COLO668 (cell line): ENCODE results near the gene BRD3.
"Not testable (repeated sequence)": the region's sequence is repeated elsewhere in the genome, so short reads cannot be mapped to it uniquely, and the experiment has no call there.

Experiments
- DNase-seq: peaks from one replicate; lab custom pipeline; 2025; ENCODE audit not compliant: unreplicated experiment; lab: John Stamatoyannopoulos, UW

BRD3 gene

GRCh38 chr9:133993635-133994253 is 74.1 kb downstream of the BRD3 start:
- DNase-seq: no peak

GRCh38 chr9:133992780-133993634 is 74.8 kb downstream of the BRD3 start:
- DNase-seq: peak; percentile 73

DNA sequence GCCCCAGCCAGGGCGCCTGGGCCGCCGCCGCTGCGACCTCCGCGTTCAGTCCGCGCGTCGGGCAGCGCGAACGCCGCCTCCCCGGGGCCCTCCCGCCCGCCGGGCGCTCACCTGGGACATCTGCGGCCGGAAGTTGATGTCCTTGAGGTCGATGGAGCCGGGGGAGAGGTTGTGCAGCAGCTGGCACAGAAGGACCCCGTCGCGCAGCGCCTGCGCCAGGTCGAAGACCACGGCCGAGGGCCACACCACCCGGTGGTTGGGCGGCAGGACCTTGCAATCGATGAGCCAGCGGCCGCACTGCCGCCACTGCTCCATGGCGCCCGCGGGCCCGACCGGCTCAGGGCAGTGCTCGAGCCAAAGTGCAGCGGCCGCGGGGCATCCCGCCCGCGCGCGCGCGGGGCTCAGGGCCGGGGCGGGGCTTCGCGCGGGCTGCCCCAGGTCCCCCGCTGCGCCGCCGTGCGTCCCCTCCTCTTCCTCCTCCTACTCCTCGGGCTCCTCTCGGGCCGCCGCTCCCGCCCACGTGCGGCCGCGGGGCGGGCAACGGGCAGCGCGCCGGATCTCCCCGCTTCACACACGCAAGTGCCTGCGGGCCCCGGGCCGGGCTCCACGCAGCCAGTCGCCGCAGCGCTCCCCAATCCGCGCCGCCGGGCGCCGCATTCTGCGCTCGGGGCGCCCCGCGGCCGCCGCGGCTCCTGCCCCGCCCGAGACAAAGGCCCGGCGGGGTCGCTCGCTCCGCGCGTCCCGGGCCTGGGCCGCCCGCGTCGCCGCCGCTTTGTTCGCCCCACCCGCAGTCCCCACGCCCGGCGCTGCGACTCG is 75.7 kb downstream of the BRD3 start, which contains the start of gene VAV2:
Gene VAV2, minus strand, starts transcription at position 361 of the 816 bp plus-strand sequence. Its CDS starts 46 bp downstream, at position 315.
- peak; percentile 83 for DNase-seq

DNA sequence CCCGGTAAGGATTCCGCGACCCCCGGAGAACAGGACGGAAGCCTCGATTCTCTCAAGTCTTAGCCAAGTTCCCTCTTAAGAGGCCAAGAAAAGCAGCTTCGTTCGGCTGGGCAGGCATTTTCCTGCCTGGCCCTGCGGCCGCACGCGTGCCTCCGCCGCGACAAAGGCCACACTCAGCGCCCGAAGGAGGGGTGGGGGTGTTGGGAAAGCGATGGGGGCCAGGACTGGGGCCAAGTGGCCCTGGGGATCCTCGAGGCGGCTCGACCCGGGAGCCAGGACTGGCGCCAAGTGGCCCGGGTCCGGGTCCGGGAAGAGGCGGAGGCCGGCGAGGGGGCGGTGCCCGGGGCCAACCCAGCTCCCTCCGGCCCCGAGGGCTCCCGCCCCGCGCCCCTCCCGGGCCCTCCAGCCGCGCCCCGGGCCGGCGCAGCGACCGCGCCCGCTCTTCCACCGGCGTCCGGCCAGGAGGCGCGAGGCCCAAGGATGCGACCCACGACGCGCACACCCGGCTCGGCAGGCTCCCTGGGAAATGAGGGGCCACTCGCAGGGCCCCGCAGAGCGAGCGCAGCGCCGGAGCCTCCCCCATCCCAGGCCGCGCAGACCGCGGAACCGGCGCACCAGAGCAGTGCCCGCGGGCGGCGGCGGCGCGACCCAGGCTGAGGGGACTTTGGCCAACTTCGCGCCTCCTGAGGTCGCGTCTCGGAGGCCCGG is 76.5 kb downstream of the BRD3 start:
- peak; percentile 67 for DNase-seq

GRCh38 chr9:133990366-133991213 is 77.2 kb downstream of the BRD3 start:
- DNase-seq: peak; percentile 78

DNA sequence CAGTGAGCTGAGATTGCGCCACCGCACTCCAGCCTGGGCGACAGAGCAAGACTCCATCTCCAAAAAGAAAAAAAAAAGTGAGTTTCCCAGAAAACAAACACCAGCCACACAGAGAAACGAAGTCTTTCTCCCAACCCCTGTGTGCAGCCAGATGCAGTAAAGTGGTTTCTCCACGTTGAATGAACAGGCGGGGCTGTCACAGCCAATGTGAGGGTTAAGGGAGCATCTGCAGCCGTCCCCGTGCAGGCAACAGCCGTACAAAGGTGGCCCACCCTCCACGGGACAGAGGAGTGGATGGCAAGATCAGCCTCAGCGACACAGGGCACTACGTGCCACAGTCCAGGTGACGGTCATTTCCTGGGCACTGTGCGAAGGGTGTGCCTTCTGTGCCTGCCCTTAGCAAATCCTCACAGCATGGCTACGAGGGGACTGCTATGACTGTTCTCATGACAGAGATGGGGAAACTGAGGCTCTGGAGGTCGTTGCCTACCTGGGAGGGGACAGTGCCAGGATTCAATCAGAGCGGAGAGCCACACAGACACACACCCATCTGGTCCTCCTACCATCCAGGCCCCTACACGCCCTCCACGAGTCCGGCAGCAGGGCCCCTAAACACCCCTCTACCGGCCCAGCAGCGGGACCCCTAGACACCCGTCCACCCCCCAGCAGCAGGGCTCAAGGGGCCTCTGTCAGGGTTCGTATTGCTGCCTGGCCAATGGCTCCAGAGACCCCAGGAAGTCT is 78.0 kb downstream of the BRD3 start:
- DNase-seq: no peak

GRCh38 chr9:133988771-133989170 is 79.1 kb downstream of the BRD3 start:
- DNase-seq: not testable (repeated sequence)

DNA sequence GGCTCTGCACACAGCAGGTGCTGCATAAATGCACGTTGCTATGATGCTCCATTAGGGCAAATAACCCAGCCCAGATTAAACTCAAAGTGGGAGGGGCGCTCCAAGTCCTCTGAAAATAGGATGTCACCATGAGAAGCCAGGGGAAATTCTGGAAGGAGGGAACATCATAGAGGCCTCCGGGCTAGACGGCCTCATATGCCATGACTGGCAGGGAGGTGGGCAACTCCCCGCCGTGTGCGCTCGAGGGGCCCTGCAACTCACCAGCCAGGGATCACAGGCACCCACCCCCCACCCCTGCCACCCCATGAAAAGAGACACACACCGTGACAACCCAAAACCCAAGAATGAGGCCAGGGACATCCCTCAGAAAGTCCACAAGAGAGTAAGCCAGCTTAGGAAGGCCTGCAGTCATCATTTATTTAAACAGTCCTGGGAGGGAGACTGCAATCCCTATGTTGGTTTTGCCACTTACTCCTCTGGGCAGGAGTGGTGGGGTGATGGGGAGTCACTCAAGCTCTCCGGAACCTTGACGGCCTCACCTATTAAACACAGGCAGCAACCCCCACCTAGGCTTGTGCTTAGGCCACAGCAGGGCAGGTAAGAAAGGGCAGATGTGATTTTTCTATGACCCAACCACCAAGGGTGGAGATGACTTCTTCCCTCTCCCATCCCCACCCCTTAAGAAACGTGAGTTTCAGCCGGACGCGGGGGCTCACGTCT is 79.7 kb downstream of the BRD3 start:
- DNase-seq: no peak

- DNase-seq: no peak
Measured at GRCh38 chr9:133987446-133987788, 80.4 kb downstream of the BRD3 start.

DNA sequence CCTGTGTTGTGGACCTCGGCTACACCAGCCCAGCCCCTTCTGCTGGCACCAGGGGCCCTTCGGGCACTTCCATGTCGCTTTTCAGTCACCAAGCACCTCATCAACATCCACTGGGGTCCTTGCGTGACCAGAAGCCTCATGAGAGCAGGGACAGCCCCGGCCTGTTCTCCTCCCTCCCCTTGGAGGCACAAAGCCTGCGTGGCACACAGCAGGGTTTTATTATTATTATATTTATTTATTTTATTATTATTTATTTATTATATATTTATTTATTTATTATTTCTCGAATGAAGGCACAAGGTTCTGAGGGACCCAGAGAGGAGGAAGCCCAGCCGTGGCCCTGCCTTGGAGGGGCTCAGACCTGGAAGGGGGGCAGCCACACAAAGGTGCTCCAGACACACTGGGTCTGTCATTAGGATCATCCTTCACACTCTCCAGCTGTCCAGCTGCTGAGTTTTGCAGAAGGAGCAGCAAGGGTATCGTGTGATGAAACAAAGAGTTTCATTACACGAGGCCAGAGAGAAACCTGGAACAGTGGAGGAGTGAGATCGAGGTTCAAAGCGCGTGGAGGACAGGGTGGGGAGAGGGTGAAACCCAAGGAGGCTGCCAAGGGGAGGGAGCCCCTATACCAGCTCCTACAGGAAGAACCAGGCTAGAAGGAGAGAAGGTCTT is 80.9 kb downstream of the BRD3 start:
- no peak for DNase-seq

DNA sequence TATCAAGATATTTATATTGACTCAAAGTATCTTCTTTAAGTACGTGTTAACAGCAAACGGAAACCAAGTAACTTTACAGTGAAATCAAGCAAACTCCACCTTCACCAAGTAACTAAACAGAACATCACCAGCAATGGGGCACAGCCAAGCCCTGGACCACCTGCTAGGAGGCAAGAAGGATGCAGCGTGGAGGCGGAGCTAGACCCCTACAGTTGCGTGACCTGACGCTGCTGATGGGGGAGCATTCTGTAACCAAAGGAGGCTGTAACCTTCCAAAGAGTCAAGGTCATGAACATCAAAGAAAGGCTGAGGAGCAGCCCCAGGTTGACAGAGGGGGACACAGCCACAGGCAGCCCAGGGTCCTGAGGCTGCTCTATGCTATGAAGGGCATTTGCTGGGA is 81.8 kb downstream of the BRD3 start:
- no peak for DNase-seq

DNA sequence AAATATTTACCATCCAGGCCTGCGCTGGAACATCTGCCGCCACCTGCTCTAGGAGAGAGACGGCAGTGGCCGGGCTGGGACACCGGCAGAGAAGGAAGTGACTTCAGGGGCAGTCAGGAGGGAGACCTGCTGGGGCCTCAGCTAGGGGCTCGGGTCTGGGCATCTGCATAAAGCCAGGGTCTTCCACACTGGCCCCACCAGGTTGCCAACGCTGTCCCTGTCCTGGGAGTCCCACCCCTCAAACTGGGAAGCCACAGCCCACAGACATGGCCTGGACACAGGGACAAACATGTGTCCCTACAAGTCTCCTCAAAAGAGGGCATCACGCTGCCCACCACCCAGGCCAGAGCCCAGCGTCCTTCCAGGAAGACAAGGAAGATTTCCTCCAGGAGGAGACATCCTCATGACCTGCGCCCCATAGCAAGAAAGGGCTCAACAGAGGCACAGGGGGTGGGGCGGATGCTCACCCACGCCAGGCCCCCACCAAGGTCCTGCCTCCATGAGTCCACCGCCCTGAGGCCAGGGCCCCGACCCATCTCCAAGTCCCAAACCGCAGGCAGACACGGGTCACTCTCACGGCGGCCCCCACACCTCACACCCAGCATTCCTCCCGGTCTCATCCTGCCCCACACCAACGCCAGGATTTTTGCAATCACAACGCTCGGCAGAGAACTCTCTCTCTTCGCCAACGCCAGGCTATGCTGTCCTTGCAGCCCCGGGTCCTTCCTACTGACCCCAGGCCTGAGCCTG is 84.7 kb downstream of the BRD3 start:
- no peak for DNase-seq

- DNase-seq: no peak
Measured at GRCh38 chr9:133981958-133982681, 85.7 kb downstream of the BRD3 start.

GRCh38 chr9:133981589-133981957 is 86.3 kb downstream of the BRD3 start:
- DNase-seq: no peak

DNA sequence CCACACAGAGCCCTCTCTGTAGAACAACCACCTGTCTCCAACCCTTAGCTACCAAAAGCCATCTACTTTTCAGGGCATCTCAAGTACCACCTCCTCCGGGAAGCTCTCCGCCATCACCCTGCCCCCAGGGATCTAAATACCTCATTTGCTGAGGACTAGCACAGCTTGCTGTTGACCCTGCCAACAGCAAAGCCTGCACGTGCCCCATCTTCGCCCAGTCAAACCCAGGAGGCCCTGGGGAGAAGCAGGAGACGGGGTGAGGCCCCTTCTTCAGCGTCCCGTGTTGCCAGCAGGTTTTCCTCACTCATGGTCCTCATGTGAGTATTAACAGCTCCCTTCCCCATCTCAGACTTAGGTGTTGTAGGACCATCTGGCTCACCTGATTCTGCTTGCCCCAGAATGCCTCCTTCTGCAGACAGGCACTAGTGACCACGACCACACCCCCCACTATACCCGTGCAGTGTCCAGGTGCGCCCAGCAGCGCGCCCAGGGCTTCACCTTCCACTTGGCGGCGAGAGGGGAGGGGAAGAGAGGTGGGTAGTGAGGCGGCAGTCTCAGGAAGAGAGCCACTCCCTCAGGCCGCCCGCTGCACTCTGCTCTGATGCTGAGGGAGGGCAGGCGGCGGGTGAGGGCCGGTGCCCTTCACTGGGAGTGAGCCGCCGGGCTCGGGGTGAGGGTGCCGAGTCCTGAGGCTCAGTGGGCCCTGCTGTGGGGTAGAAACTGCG is 86.8 kb downstream of the BRD3 start:
- DNase-seq: peak; percentile 12
